ENCODE data around the gene GUCA2A. TPM values are rescaled to one million over a fixed set of nuclear protein-coding genes. Genes with fewer than 3 reads are reported as not detected.

GUCA2A gene
- total and polyA plus RNA-seq, 2 of the 8 experiments (the other 6 are each of a cell fraction or from before 2014, with no cell fraction given): not detected

DNA sequence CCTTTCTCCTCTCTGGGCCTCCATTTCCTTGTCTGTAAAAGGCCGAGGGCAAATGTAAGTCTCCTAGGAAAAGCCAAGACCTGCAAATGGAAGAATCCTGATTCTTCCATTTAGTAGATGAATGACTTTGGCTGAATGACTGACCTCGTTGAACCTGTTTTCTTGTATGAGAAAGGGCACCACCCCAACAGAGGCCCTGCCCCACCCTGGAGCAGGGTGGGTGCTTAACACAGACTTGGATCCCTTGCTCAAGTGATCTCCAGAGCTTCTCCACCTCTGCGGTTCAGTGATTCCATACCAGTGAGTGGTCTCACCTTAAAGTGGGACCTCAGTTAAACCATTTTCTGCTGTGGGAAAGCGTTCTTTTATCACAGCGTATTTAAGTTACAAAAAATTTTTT lies 50.3 kb downstream of the GUCA2A start (continued):
- TF ChIP-seq CHD1 (IDR thresholded peaks at IDR 0.05; ENCODE audit: low read depth, low read length) (no peak), TBP (IDR thresholded peaks at IDR 0.05; ENCODE audit: low read depth, low read length) (no peak), SP4 (IDR thresholded peaks at IDR 0.05; ENCODE audit: low read length) (no peak)

Other genes with a start within 250 kb of the GUCA2A start
- gene HIVEP3, start 245.8 kb downstream of the GUCA2A start, total RNA-seq (2021; fragmentation: NEBNext Ultra II Directional; extraction: Animal tissue kit (Norgen Biotek cat#: 25700)): 0.38 and 0.69 TPM in 2 replicates
- gene HIVEP3, start 245.8 kb downstream of the GUCA2A start, polyA plus RNA-seq (2011; rRNA removed): 0.20 and 0.24 TPM in 2 replicates
- gene GUCA2B, start 11.3 kb downstream of the GUCA2A start, total RNA-seq (2021; fragmentation: NEBNext Ultra II Directional; extraction: Animal tissue kit (Norgen Biotek cat#: 25700)): not detected in 2 replicates
- not detected in 2 replicates for gene GUCA2B, start 11.3 kb downstream of the GUCA2A start, polyA plus RNA-seq (2011; rRNA removed)
- 43.8 and 48.6 TPM in 2 replicates for gene FOXJ3, start 170.5 kb upstream of the GUCA2A start, total RNA-seq (2021; fragmentation: NEBNext Ultra II Directional; extraction: Animal tissue kit (Norgen Biotek cat#: 25700))
- 38.8 and 51.9 TPM in 2 replicates for gene FOXJ3, start 170.5 kb upstream of the GUCA2A start, polyA plus RNA-seq (2011; rRNA removed)
- gene RIMKLA, start 216.0 kb upstream of the GUCA2A start, total RNA-seq (2021; fragmentation: NEBNext Ultra II Directional; extraction: Animal tissue kit (Norgen Biotek cat#: 25700)): 5.8 TPM in 2 replicates
- gene RIMKLA, start 216.0 kb upstream of the GUCA2A start, polyA plus RNA-seq (2011; rRNA removed): 2.2 and 3.2 TPM in 2 replicates

All from H1 (cell line).